ENCODE results near the gene HS6ST1. TPM values are rescaled to one million over a fixed set of nuclear protein-coding genes. Genes with fewer than 3 reads are reported as not detected.

Gene HS6ST1
- total and polyA plus RNA-seq, 2 of the 4 experiments (the other 2 are of a cell fraction): 29.9 to 36.9 TPM

GRCh38 chr2:128301501-128301966 is 17.1 kb downstream of the HS6ST1 start (continued):
- 0 out of 2 replicates have a peak, but pooled peaks have one; percentile 17 for TF ChIP-seq SMC3 (IDR thresholded peaks at IDR 0.05; ENCODE audit: low read depth, low read length)

GRCh38 chr2:128301021-128301420 is 17.6 kb downstream of the HS6ST1 start:
- no peak; the same call in 1 of the 2 replicates for ATAC-seq (ENCODE audit: low read depth)
- H3K9ac ChIP-seq (ENCODE audit: low read depth, low read length): peak overlapping the region; percentile 75
- peak overlapping the region; percentile 99 for H2BK120ac ChIP-seq (ENCODE audit: low read depth, low read length)
- peak overlapping the region; percentile 99 for H3K4ac ChIP-seq (ENCODE audit: low read depth, low read length)
- in situ Hi-C loops (cut with MboI; ENCODE audit: low sequenced_read_pairs): loop anchor here (25.0 kb wide), 1 partner anchor 414 kb away; the partner anchor contains the start of gene AMMECR1L
- H2BK15ac ChIP-seq (ENCODE audit: low read depth, low read length): peak overlapping the region; percentile 88; the same call in 2 of the 3 replicates
- no peak for DNase-seq
- peak overlapping the region; percentile 94 for H3K18ac ChIP-seq (ENCODE audit: low read depth, low read length)
- peak overlapping the region; percentile 96 for H3K27ac ChIP-seq (ENCODE audit: insufficient read depth, low read length)
- peak overlapping the region; percentile 99 for H3K23ac ChIP-seq (ENCODE audit: low read depth, low read length)
- CTCF ChIA-PET: interaction anchor here (0.8 kb wide), 1 partner anchor 67 kb away, joined by 3 read pairs; no protein-coding TSS in a partner anchor
- H4K91ac ChIP-seq (ENCODE audit: insufficient read depth, low read depth, low read length): peak overlapping the region; percentile 100
- BruUV-seq (replicated peaks): no TSS peak
- TF ChIP-seq MAFK (IDR thresholded peaks at IDR 0.05; ENCODE audit: low read depth, low read length): no peak
- TF ChIP-seq MAZ (IDR thresholded peaks at IDR 0.05; ENCODE audit: borderline replicate concordance, low read depth, low read length): no peak
- no peak for TF ChIP-seq RAD21 (IDR thresholded peaks at IDR 0.05; ENCODE audit: low read length)
- peaks cover 44 to 90% of the 10 kb centered on the region in 2 experiments for H3K79me1 ChIP-seq (ENCODE audit: low read depth in 1 of 2, low read length in 2 of 2)
- H2AK9ac ChIP-seq (replicated peaks; ENCODE audit: low read depth, low read length, poor library complexity): peak overlapping the region; percentile 95
- peak overlapping the region; percentile 65 for H2AFZ ChIP-seq (replicated peaks; ENCODE audit: low read length, poor library complexity)
- intact Hi-C loops (cut with micrococcal nuclease): no loop called here
- H3K9me3 ChIP-seq (ENCODE audit: control insufficient read depth, insufficient read depth, low read length): no peaks in the 10 kb centered on the region
- POLR2A ChIA-PET (ENCODE audit: unreplicated experiment): no interaction called here
- peaks cover 46% of the 10 kb centered on the region for H3K9me1 ChIP-seq (ENCODE audit: insufficient read depth, low read length)
- peak overlapping the region; percentile 89 for H4K5ac ChIP-seq (ENCODE audit: low read depth, low read length)
- no peaks in the 10 kb centered on the region for H3K27me3 ChIP-seq (ENCODE audit: control insufficient read depth, insufficient read depth, low read length)
- H3K14ac ChIP-seq (replicated peaks; ENCODE audit: low read depth, low read length): peak overlapping the region; percentile 99
- H3K4me3 ChIP-seq (ENCODE audit: insufficient read depth, low read depth, low read length): no peak overlapping the region
- H3K4me2 ChIP-seq (ENCODE audit: low read depth, low read length): peak overlapping the region; percentile 52
- peaks cover 58% of the 10 kb centered on the region for H4K20me1 ChIP-seq (ENCODE audit: insufficient read depth, low read length)
- H4K8ac ChIP-seq (ENCODE audit: low read depth in 2 of 2, low read length in 2 of 2): peak overlapping the region; percentile 66 to 96
- peak overlapping the region; percentile 99 for H2BK5ac ChIP-seq (ENCODE audit: low read depth, low read length, poor library complexity, severe bottlenecking)
- H3K56ac ChIP-seq (ENCODE audit: extremely low read depth, insufficient read depth, low read length): peak overlapping the region; percentile 95
- WGBS, 2 experiments (ENCODE audit: extremely low coverage in 2 of 2, insufficient read length in 1 of 2): no CpG with 5 or more reads among the region's 8 CpGs
- H2BK20ac ChIP-seq (ENCODE audit: low read depth, low read length): peak overlapping the region; percentile 98
- H3K4me1 ChIP-seq (ENCODE audit: control insufficient read depth, insufficient read depth, low read length): peaks cover 60% of the 10 kb centered on the region
- peak overlapping the region; percentile 97 for H2AK5ac ChIP-seq (ENCODE audit: low read depth, low read length)
- H3K36me3 ChIP-seq (ENCODE audit: control insufficient read depth, insufficient read depth, low read length): peaks cover 32% of the 10 kb centered on the region
- dilution Hi-C loops (cut with HindIII; ENCODE audit: low sequenced_read_pairs, unreplicated experiment): no loop called here

Data from IMR-90 (cell line).